Endodermal cell (in vitro differentiated cells): ENCODE results near the gene IDH2. TPM values are rescaled to one million over a fixed set of nuclear protein-coding genes. Genes with fewer than 3 reads are reported as not detected.

Experiments
- DNase-seq: peaks from one replicate; pipeline ENCODE4 v3.0.0-alpha.2; 2017
- H3K27ac ChIP-seq: 2 replicates; pipeline ENCODE4 v1.5.1; 2013; ENCODE audit warnings: mild to moderate bottlenecking, low read depth, low read length, moderate library complexity
- H3K27me3 ChIP-seq: 2 replicates; pipeline ENCODE4 v1.6.1; 2013; ENCODE audit warnings: mild to moderate bottlenecking, low read length, moderate library complexity; ENCODE audit not compliant: insufficient read depth, control insufficient read depth, poor library complexity, severe bottlenecking
- H3K36me3 ChIP-seq: 2 replicates; pipeline ENCODE4 v1.7.0; 2013; ENCODE audit warnings: mild to moderate bottlenecking, low read length, moderate library complexity; ENCODE audit not compliant: control insufficient read depth, insufficient read depth
- H3K4me1 ChIP-seq: one replicate; pipeline ENCODE4 v1.7.0; 2013; ENCODE audit warnings: low read length; ENCODE audit not compliant: control insufficient read depth, insufficient read depth
- H3K4me3 ChIP-seq: 2 replicates; pipeline ENCODE4 v1.5.1; 2013; ENCODE audit warnings: mild to moderate bottlenecking, low read length, moderate library complexity
- H3K9ac ChIP-seq: 2 replicates; pipeline ENCODE4 v1.6.1; 2013; ENCODE audit warnings: mild to moderate bottlenecking, low read length, moderate library complexity; ENCODE audit not compliant: poor library complexity, severe bottlenecking; ENCODE audit errors: extremely low read depth
- H3K9me3 ChIP-seq: 2 replicates; pipeline ENCODE4 v1.6.1; 2013; ENCODE audit warnings: mild to moderate bottlenecking, low read length, moderate library complexity; ENCODE audit not compliant: control insufficient read depth
- H3K27ac Mint-ChIP-seq: 2 replicates; pipeline ENCODE4 v1.8.0; 2020; ENCODE audit warnings: mixed read lengths
- H3K27me3 Mint-ChIP-seq: 2 replicates; pipeline ENCODE4 v1.8.0; 2021; ENCODE audit warnings: mild to moderate bottlenecking, mixed read lengths; ENCODE audit not compliant: insufficient read depth
- H3K36me3 Mint-ChIP-seq: 2 replicates; pipeline ENCODE4 v1.8.0; 2020; ENCODE audit warnings: low read depth, mixed read lengths
- H3K4me1 Mint-ChIP-seq: 2 replicates; pipeline ENCODE4 v1.8.0; 2020; ENCODE audit warnings: mixed read lengths
- H3K4me3 Mint-ChIP-seq: 2 replicates; pipeline ENCODE4 v1.8.0; 2020; ENCODE audit warnings: mild to moderate bottlenecking, moderate library complexity, mixed read lengths
- H3K9me3 Mint-ChIP-seq: 2 replicates; pipeline ENCODE4 v1.8.0; 2020; ENCODE audit warnings: mild to moderate bottlenecking, mixed read lengths
- CTCF ChIP-seq: fragments of 200-600 bp; sonication (generic); conservative IDR thresholded peaks from 2 replicates; pipeline ENCODE4 v1.5.0; 2021; ENCODE audit warnings: antibody characterized with exemption, mild to moderate bottlenecking
- WGBS, 2 experiments: methylation state at CpG; one replicate each; pipeline versions ENCODE4 v1.1.5 to v1.1.7; 2013; ENCODE audit warnings: missing lambda C conversion rate in 2 of 2, mixed read lengths in 1 of 2; ENCODE audit not compliant: insufficient coverage in 1 of 2, insufficient read length in 1 of 2; 5-methylcytosine and 5-hydroxymethylcytosine counted together
- total RNA-seq, 2 donors: library from RNA; stranded (reverse); fragmentation: NEBNext Ultra II Directional in 1 of 2; extraction: Animal tissue kit (Norgen Biotek cat#: 25700) in 1 of 2; gene quantifications; 2 replicates in 1 of 2; 3 replicates in 1 of 2; pipeline ENCODE4 v1.2.1, GENCODE V29; 2021

IDH2 gene
- total RNA-seq, 2 donors from 2014 or later = 27.0 to 50.8 TPM

DNA sequence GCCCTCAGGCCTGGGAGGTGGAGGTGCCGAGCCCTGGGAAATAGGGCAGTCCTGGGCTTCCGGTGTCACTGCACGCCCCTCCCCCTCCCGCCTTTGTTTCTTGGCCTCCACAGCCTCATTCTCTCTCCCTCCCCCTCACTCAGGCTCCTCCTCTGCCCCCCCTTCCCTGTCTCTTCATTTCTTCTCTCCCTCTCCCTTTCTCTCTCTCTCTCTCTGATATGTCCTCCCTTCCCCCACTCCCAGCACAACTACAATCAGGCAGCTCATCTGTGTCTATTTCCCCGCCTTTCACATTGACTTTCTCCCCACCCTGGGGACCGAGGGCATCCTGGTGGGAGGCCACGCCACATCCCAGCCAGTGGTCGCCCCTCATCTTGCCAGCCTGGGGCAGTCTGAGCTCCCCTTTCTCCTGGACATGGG is 40.2 kb downstream of the IDH2 start:
- H3K27me3 ChIP-seq = no peaks in the 10 kb centered on the region
- Mint-ChIP-seq H3K9me3 (no peaks in the 10 kb centered on the region), H3K4me3 (peak overlapping the region; percentile 0), H3K4me1 (peaks cover 33% of the 10 kb centered on the region), H3K27me3 (no peaks in the 10 kb centered on the region), H3K27ac (peak overlapping the region; percentile 85), H3K36me3 (no peaks in the 10 kb centered on the region)
- WGBS, 2 experiments = 6 to 56% methylated on average over 3 to 8 of the region's 8 CpGs
- H3K27ac ChIP-seq = peak overlapping the region; percentile 83
- H3K4me3 ChIP-seq = no peak overlapping the region
- H3K36me3 ChIP-seq = peaks cover 2% of the 10 kb centered on the region
- no peaks in the 10 kb centered on the region for H3K9me3 ChIP-seq
- no peak for TF ChIP-seq CTCF
- H3K4me1 ChIP-seq = peaks cover 16% of the 10 kb centered on the region
- DNase-seq = peak; percentile 94
- peak overlapping the region; percentile 34 for H3K9ac ChIP-seq

GRCh38 chr15:90060797-90061196 is 41.5 kb downstream of the IDH2 start:
- H3K4me1 ChIP-seq = peaks cover 16% of the 10 kb centered on the region

DNA sequence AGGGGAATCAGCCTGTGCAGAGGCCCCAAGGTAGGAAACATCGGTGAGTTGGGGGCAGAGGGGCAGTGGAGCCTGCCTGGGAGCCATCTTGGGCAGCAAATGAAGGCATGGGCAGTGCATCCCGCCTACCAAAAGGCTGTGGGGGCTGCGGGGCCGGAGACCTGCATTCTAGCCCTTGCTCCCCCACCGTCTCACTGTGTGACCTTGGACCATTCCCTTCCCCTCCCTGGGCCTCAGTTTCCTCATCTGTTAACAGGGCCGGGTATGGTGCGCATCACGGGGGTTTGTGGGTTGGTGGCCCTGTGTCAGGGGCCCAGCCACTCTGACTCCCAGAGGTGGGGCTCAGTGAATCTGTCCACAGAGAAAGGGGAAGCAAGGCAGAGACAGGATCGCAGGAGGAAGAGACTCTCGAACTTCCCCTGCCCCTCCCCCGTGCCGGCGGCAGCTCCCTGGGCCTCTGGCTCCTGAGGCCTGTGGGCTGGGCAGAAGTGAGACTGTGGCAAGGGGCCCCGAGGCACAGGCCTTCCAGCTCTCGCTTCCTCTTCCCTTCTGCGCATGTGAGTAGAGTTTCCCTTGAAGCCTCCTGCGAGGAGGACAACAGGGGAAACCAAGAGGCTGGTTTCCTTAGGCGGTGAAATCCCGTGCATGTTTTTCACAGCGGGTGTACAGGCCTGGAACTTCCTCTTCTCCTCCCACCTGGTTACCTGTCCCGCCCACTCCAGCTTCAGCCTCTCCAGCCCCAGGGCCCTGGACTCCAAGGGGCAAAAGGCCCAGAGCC is 42.9 kb downstream of the IDH2 start:
- peak overlapping the region; percentile 78 for H3K27ac Mint-ChIP-seq
- H3K4me3 Mint-ChIP-seq = no peak overlapping the region

More at GRCh38 chr15:90060797-90061196, 41.5 kb downstream of the IDH2 start:
- H3K27ac Mint-ChIP-seq = no peak overlapping the region
- H3K36me3 ChIP-seq = no peaks in the 10 kb centered on the region
- no peak for TF ChIP-seq CTCF
- WGBS, 2 experiments = 90 to 94% methylated on average over 1 to 3 of the region's 3 CpGs
- H3K36me3 Mint-ChIP-seq = no peaks in the 10 kb centered on the region
- H3K27ac ChIP-seq = no peak overlapping the region
- H3K27me3 ChIP-seq = no peaks in the 10 kb centered on the region
- H3K9me3 ChIP-seq = no peaks in the 10 kb centered on the region
- no peak overlapping the region for H3K4me3 Mint-ChIP-seq
- no peaks in the 10 kb centered on the region for H3K9me3 Mint-ChIP-seq
- no peak overlapping the region for H3K9ac ChIP-seq
- no peak for DNase-seq
- no peaks in the 10 kb centered on the region for H3K27me3 Mint-ChIP-seq
- H3K4me3 ChIP-seq = no peak overlapping the region
- H3K4me1 Mint-ChIP-seq = peaks cover 34% of the 10 kb centered on the region

More for the DNA sequence above, 42.9 kb downstream of the IDH2 start:
- no peak overlapping the region for H3K27ac ChIP-seq
- no peak for TF ChIP-seq CTCF
- no peaks in the 10 kb centered on the region for H3K36me3 Mint-ChIP-seq
- DNase-seq = peak; percentile 90
- H3K9me3 ChIP-seq = no peaks in the 10 kb centered on the region
- no peak overlapping the region for H3K4me3 ChIP-seq
- peaks cover 16% of the 10 kb centered on the region for H3K4me1 ChIP-seq
- H3K9ac ChIP-seq = no peak overlapping the region
- no peaks in the 10 kb centered on the region for H3K36me3 ChIP-seq
- peaks cover 39% of the 10 kb centered on the region for H3K4me1 Mint-ChIP-seq
- no peaks in the 10 kb centered on the region for H3K27me3 Mint-ChIP-seq
- no peaks in the 10 kb centered on the region for H3K9me3 Mint-ChIP-seq
- WGBS, 2 experiments = 68 to 77% methylated on average over 9 to 21 of the region's 21 CpGs
- no peaks in the 10 kb centered on the region for H3K27me3 ChIP-seq
